ENCODE measurements around the gene CXXC4.

The CXXC4 gene

GRCh38 chr4:104488151-104488550 is 6.5 kb downstream of the CXXC4 start:
- no peak overlapping the region for H3K27ac ChIP-seq
- TF ChIP-seq, protein P1, sequence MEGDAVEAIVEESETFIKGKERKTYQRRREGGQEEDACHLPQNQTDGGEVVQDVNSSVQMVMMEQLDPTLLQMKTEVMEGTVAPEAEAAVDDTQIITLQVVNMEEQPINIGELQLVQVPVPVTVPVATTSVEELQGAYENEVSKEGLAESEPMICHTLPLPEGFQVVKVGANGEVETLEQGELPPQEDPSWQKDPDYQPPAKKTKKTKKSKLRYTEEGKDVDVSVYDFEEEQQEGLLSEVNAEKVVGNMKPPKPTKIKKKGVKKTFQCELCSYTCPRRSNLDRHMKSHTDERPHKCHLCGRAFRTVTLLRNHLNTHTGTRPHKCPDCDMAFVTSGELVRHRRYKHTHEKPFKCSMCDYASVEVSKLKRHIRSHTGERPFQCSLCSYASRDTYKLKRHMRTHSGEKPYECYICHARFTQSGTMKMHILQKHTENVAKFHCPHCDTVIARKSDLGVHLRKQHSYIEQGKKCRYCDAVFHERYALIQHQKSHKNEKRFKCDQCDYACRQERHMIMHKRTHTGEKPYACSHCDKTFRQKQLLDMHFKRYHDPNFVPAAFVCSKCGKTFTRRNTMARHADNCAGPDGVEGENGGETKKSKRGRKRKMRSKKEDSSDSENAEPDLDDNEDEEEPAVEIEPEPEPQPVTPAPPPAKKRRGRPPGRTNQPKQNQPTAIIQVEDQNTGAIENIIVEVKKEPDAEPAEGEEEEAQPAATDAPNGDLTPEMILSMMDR (IDR thresholded peaks at IDR 0.05) = no peak
- TF ChIP-seq ZFX (IDR thresholded peaks at IDR 0.05; ENCODE audit: borderline replicate concordance) = no peak

- H3K27ac ChIP-seq = 0 out of 2 replicates have a peak overlapping the region, but pooled peaks have one; percentile 5
- TF ChIP-seq ZFX (IDR thresholded peaks at IDR 0.05; ENCODE audit: borderline replicate concordance) = no peak
- TF ChIP-seq, protein P1 (IDR thresholded peaks at IDR 0.05) = no peak
Measured at GRCh38 chr4:104486716-104487504, 7.8 kb downstream of the CXXC4 start.

GRCh38 chr4:104475652-104476051 is 19.0 kb downstream of the CXXC4 start:
- TF ChIP-seq, protein P1 (IDR thresholded peaks at IDR 0.05) = no peak
- TF ChIP-seq ZFX (IDR thresholded peaks at IDR 0.05; ENCODE audit: borderline replicate concordance) = no peak
- no peak overlapping the region for H3K27ac ChIP-seq

GRCh38 chr4:104472766-104473165 is 21.9 kb downstream of the CXXC4 start:
- no peak overlapping the region for H3K27ac ChIP-seq

DNA sequence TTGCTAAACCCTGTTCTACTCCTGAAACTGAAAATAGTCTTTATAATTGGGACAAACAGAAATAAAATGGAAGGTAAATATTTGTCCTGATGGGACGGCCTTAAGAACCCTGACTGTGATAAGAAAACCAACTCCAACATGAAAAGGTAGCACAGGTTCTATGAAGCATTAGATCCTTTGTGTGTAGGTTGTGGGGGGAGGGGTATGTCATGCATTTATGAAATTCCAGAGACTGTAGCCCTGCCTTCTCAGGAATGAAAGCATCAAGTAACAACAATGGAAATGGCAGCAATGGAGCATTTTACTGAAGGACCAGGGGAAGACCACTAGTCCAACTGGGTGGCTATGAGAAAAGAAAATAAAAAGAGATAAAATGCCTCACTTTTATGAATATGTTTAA is 23.9 kb downstream of the CXXC4 start:
- no peak overlapping the region for H3K27ac ChIP-seq
- TF ChIP-seq, protein P1 (IDR thresholded peaks at IDR 0.05) = no peak
- no peak for TF ChIP-seq ZFX (IDR thresholded peaks at IDR 0.05; ENCODE audit: borderline replicate concordance)

More at GRCh38 chr4:104472766-104473165, 21.9 kb downstream of the CXXC4 start:
- TF ChIP-seq ZFX (IDR thresholded peaks at IDR 0.05; ENCODE audit: borderline replicate concordance) = no peak
- TF ChIP-seq, protein P1 (IDR thresholded peaks at IDR 0.05) = no peak

GRCh38 chr4:104469794-104470193 is 24.9 kb downstream of the CXXC4 start:
- no peak for TF ChIP-seq ZFX (IDR thresholded peaks at IDR 0.05; ENCODE audit: borderline replicate concordance)
- TF ChIP-seq, protein P1 (IDR thresholded peaks at IDR 0.05) = no peak
- H3K27ac ChIP-seq = no peak overlapping the region

- H3K27ac ChIP-seq = no peak overlapping the region
- TF ChIP-seq, protein P1 (IDR thresholded peaks at IDR 0.05) = no peak
- no peak for TF ChIP-seq ZFX (IDR thresholded peaks at IDR 0.05; ENCODE audit: borderline replicate concordance)
Measured at GRCh38 chr4:104465619-104466018, 29.1 kb downstream of the CXXC4 start.
